Ovary (tissue), 9 donors: Measurements from ENCODE around the gene PTGIS. TPM values are rescaled to one million over a fixed set of nuclear protein-coding genes. Genes with fewer than 3 reads are reported as not detected.

Experiments used
- DNase-seq, 5 donors: peaks; one replicate each; pipeline ENCODE4 v3.0.0-alpha.2; 2019 to 2020
- H3K27ac ChIP-seq, 2 donors: fragments of 200-600 bp; one replicate each; pipeline versions ENCODE4 v1.5.1 to v1.8.0; 2019 to 2022
- H3K27me3 ChIP-seq: fragments of 200-600 bp; one replicate; pipeline ENCODE4 v1.8.0; 2022
- H3K36me3 ChIP-seq: fragments of 200-600 bp; sonication (generic); one replicate; pipeline ENCODE4 v1.5.1; 2019
- H3K4me1 ChIP-seq: one replicate; pipeline ENCODE4 v1.8.1; 2013; ENCODE audit warnings: mild to moderate bottlenecking, moderate library complexity; ENCODE audit not compliant: insufficient read depth
- H3K4me3 ChIP-seq: fragments of 200-600 bp; sonication (generic); one replicate; pipeline ENCODE4 v1.5.1; 2017
- H3K9me3 ChIP-seq, 2 donors: fragments of 200-600 bp in 1 of 2; sonication (generic) in 1 of 2; one replicate each; pipeline versions ENCODE4 v1.5.1 to v1.8.1; 2013 to 2019; ENCODE audit warnings: mild to moderate bottlenecking in 1 of 2, moderate library complexity in 1 of 2
- EP300 ChIP-seq: sonication (generic); formaldehyde crosslinking; IDR thresholded peaks from one replicate; pipeline ENCODE4 v1.6.1; 2017; ENCODE audit warnings: antibody characterized with exemption
- POLR2A ChIP-seq: fragments of 450-650 bp; IDR thresholded peaks from one replicate; pipeline ENCODE4 v1.6.1; 2017; ENCODE audit warnings: antibody characterized with exemption, mild to moderate bottlenecking, moderate library complexity
- WGBS, 3 donors: extraction: QIAGEN DNeasy Blood & Tissue Kit in 1 of 3; methylation state at CpG; one replicate each; pipeline versions ENCODE4 v1.1.5 to v1.1.7; 2013 to 2017; 5-methylcytosine and 5-hydroxymethylcytosine counted together
- intact Hi-C, 4 donors: fragments of 100-400 bp; cut with DNase I; formaldehyde crosslinking; loops; one replicate each; pipeline versions ENCODE4 v1.11.0 to v1.15.1; 2022 to 2023
- polyA plus RNA-seq, 2 donors: library from polyadenylated mRNA; stranded (reverse); fragments of 200-250 nt in 1 of 2; fragments of 350-450 nt in 1 of 2; fragmentation: Illumina TruSeq in 1 of 2; extraction: RNeasy Lipid Tissue Mini Kit (QIAGEN cat#74804) in 1 of 2; gene quantifications; one replicate each; pipeline ENCODE4 v1.2.3, GENCODE V29; 2013 to 2014
- total RNA-seq, 7 donors: library from RNA; depleted of rRNA in 2 of 7; stranded (reverse); fragments of >200 nt in 2 of 7; fragmentation: NEBNext Ultra II Directional in 3 of 7; extraction: Animal tissue kit (Norgen Biotek cat#: 25700) in 3 of 7; gene quantifications; one replicate each; pipeline versions ENCODE4 v1.1.0 to v1.2.4, GENCODE V29; 2016 to 2023
- TF ChIP-seq, protein P1 (sequence below), 3 donors: fragments of 450-650 bp in 2 of 3; fragments of 200-600 bp in 1 of 3; IDR thresholded peaks; one replicate each; pipeline versions ENCODE4 v1.5.1 to v1.8.0; 2016 to 2022; ENCODE audit warnings: antibody characterized with exemption in 3 of 3, mild to moderate bottlenecking in 1 of 3
- donor health status: DM: no; HTN: no; CAD: no; lungs with moderate emphysema.
- donor health status: DM: no; HTN: no; CAD: no.
- donor health status: Bipolar disorder and iron deficiency.
- donor health status: DM: yes; HTN: yes; CAD: no.
- donor health status: DM: no; HTN: no; CAD: no.
- donor health status: DM: yes; HTN: yes; CAD: no.

Gene PTGIS
- total and polyA plus RNA-seq, 9 donors, result 38.3 to 221 (median 130) TPM

DNA sequence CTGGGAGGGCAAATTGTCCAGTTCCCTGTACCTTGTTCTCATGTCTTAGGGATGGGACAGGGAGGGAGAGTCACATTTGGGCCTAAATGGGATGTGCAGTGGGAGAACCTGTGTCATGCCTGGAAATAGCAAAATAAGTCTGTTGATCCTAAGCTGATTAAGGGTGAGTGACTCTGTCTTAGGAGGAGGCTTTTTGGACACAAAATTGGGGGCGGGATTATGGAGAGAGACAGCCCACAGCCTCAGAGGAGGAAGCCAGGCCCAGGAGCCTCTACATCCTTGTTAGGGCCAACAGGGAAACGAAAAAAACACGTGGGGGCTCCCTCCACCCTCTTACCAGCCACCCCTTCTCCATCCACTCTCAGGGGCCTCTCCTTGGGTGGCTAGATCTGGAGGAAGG is 87.7 kb downstream of the PTGIS start:
- Histone ChIP-seq H3K4me3 (no peak overlapping the region), H3K9me3 (no peaks in the 10 kb centered on the region), H3K27ac (no peak overlapping the region), H3K27me3 (no peaks in the 10 kb centered on the region), H3K36me3 (no peaks in the 10 kb centered on the region), H3K4me1 (peaks cover 2% of the 10 kb centered on the region)
- TF ChIP-seq POLR2A (no peak), EP300 (no peak)
- TF ChIP-seq, protein P1, sequence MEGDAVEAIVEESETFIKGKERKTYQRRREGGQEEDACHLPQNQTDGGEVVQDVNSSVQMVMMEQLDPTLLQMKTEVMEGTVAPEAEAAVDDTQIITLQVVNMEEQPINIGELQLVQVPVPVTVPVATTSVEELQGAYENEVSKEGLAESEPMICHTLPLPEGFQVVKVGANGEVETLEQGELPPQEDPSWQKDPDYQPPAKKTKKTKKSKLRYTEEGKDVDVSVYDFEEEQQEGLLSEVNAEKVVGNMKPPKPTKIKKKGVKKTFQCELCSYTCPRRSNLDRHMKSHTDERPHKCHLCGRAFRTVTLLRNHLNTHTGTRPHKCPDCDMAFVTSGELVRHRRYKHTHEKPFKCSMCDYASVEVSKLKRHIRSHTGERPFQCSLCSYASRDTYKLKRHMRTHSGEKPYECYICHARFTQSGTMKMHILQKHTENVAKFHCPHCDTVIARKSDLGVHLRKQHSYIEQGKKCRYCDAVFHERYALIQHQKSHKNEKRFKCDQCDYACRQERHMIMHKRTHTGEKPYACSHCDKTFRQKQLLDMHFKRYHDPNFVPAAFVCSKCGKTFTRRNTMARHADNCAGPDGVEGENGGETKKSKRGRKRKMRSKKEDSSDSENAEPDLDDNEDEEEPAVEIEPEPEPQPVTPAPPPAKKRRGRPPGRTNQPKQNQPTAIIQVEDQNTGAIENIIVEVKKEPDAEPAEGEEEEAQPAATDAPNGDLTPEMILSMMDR (IDR thresholded peaks at IDR 0.05), result no peak
- DNase-seq, result no peak
- WGBS, 3 donors, result 68 to 79% (median 73%) methylated on average over 3 of the region's 3 CpGs
- intact Hi-C loops, result loop anchor here in 1 of 4 donors (5.0 kb wide), 1 partner anchor 143 kb away; no protein-coding TSS in a partner anchor

DNA sequence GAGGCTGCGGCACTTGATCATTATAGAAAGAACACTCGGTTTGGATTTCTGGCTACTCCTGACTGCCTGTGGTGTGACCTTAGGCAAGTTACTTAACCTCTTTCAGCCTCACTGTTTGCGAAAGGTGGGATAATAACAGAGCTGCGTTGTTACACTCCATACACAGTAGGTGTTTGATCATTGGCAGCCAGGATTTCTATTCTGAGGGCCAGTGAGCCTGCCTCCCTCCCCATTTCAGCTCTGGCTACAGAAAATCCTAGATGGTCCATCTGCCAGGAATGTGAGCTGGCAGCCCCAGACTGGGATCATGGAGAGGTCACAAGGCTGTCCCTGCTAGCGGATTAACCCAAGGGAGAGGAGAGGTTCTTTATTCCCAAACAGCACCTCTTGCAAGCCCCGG is 88.2 kb downstream of the PTGIS start:
- intact Hi-C loops, result loop anchor here in 1 of 4 donors (5.0 kb wide), 1 partner anchor 142 kb away; no protein-coding TSS in a partner anchor
- WGBS, 3 donors, result 54 to 63% (median 59%) methylated on average over 6 of the region's 6 CpGs
- DNase-seq, result no peak
- Histone ChIP-seq H3K9me3 (no peaks in the 10 kb centered on the region), H3K4me1 (peaks cover 2% of the 10 kb centered on the region), H3K27me3 (no peaks in the 10 kb centered on the region), H3K27ac (no peak overlapping the region), H3K36me3 (no peaks in the 10 kb centered on the region), H3K4me3 (no peak overlapping the region)
- TF ChIP-seq POLR2A (no peak), EP300 (no peak)
- TF ChIP-seq, protein P1 (IDR thresholded peaks at IDR 0.05), result no peak

DNA sequence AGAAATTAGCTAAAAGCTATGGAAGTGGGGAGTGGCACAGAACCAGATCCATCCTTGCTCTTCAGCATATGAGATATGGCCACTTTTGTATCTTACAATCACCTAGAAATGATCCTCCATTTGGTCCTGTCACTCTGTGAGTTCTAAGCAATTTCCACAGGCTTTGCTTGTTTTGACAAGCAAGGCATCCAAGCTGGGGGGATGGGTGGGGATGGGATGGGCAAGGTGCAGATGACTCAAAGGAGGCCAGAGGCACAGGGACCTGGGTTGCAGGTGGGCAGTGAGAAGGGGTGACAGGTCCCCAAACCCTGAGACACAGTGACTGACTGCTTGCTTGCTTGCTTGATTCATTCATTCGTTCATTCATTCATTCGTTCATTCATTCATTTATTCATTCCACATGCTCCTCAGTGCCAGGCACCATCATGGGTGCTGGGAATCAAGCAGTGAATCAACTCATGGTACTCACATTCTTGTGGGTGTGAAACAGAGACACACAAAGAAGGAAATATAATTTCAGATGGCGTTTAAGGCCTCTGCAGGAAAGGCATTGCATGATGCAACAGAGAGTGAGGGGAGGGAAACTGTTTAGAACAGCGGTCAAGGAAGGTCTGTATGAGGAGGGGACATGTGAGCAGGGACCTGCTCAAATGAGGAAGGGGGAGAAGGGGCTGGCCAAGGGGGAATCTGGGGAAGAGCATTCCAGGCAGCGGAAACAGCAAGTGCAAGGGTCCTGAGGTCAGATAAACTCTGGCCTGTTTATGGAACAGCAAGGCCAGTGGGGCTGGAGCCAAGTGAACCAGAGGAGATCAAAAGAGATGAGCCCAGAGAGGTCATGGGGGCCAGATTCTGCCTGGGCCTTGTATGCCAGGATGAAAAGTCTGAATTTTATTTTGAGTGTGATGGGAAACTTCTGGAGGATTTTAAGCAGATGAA is 88.9 kb downstream of the PTGIS start:
- H3K9me3 ChIP-seq, result no peaks in the 10 kb centered on the region
- peaks cover 2% of the 10 kb centered on the region for H3K4me1 ChIP-seq
- 71 to 83% (median 78%) methylated on average over 5 of the region's 5 CpGs for WGBS, 3 donors
- H3K27me3 ChIP-seq, result no peaks in the 10 kb centered on the region
- H3K27ac ChIP-seq, result no peak overlapping the region
- DNase-seq, result no peak
- H3K36me3 ChIP-seq, result no peaks in the 10 kb centered on the region
- H3K4me3 ChIP-seq, result no peak overlapping the region
- intact Hi-C loops, result no loop called here
- TF ChIP-seq EP300, result no peak
- TF ChIP-seq POLR2A, result no peak
- TF ChIP-seq, protein P1 (IDR thresholded peaks at IDR 0.05), result no peak

DNA sequence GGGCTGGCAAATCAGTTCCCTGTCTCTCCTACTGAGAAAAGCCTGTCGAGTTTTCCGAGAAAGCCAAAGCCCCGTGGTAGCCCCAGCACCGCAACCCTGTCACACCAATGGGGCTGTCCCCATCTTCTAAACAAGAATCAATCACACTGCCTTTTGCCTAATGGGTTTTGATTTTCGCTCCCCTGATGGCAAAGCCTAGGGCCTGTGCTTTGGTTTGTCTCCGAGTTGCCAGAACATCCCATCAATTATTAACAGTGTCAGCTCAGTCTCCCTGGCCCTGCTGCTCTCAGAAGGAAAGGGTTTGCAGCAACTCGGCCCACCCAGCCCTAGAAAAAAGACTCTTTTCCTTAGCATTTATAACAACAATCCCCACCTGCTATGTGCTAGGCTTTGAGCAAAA is 89.7 kb downstream of the PTGIS start:
- 76 to 77% (median 77%) methylated on average over 7 of the region's 7 CpGs for WGBS, 3 donors
- no peaks in the 10 kb centered on the region for H3K27me3 ChIP-seq
- H3K4me1 ChIP-seq, result peaks cover 2% of the 10 kb centered on the region
- H3K9me3 ChIP-seq, result no peaks in the 10 kb centered on the region
- H3K4me3 ChIP-seq, result no peak overlapping the region
- intact Hi-C loops, result no loop called here
- H3K36me3 ChIP-seq, result no peaks in the 10 kb centered on the region
- DNase-seq, result no peak
- TF ChIP-seq, protein P1 (IDR thresholded peaks at IDR 0.05), result no peak
- no peak for TF ChIP-seq EP300
- no peak for TF ChIP-seq POLR2A
- no peak overlapping the region for H3K27ac ChIP-seq
